GM19463 (cell line): ENCODE measurements around the gene SPATA16.

Experiments used
- ATAC-seq: cut with Tn5 transposase; IDR thresholded peaks from one replicate; pipeline ENCODE4 v1.9.1; 2021; ENCODE audit warnings: mild to moderate bottlenecking, moderate library complexity; ENCODE audit not compliant: unreplicated experiment

SPATA16 gene

DNA sequence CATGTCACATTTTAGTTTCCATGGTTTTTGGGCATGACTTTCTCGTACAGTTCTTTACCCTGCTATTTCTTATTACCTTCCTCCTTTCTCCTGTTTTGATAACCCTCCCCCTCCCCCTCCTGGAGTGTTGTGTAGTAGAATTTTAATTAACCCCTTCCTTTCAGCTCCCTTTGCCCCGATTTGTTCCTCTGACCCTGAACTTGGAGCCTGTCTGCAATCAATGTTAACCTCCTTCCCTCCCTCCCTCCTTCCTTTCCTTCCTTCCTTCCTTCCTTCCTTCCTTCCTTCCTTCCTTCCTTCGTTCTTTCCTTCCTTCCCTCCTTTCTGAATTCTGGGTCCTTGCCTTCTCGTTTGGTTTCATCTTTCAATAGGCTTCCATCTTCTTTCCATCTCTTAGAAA lies 300.1 kb downstream of the SPATA16 start:
- no peak for ATAC-seq

- ATAC-seq: no peak
Observed at GRCh38 chr3:172840463-172840862, 300.6 kb downstream of the SPATA16 start.

DNA sequence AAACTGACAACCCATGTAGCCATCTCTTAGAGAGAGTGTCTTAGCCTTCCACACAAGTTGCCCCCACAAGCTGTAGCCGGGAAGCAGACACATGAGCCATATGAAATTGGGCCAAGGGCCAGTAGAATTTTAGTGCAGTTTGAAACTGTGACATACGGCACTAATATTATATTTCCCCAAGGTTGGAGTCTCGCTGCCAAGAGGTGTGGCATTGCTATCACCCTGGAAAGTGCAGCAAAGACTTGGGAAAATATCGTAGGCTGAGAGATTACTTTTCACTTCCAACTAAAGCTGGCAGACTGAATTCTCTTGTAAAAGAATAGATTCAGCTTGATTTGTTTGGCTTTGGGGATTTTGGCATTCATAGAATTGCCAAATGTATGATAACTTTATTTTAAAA lies 301.4 kb downstream of the SPATA16 start:
- no peak for ATAC-seq
